Tibial nerve (tissue), 4 donors: Measurements from ENCODE around the gene MRAP. TPM values are rescaled to one million over a fixed set of nuclear protein-coding genes. Genes with fewer than 3 reads are reported as not detected.

Source experiments
- DNase-seq, 2 donors: peaks; one replicate each; pipeline ENCODE4 v3.0.0-alpha.2; 2019; ENCODE audit warnings: low spot score in 2 of 2
- H3K27ac ChIP-seq, 4 donors: fragments of 200-600 bp; sonication (generic) in 3 of 4; one replicate each; pipeline ENCODE4 v1.5.1; 2017 to 2019; ENCODE audit warnings: mild to moderate bottlenecking in 1 of 4
- H3K27me3 ChIP-seq, 2 donors: fragments of 200-600 bp; sonication (generic) in 1 of 2; one replicate each; pipeline versions ENCODE4 v1.5.1 to v1.6.0; 2017 to 2019
- H3K36me3 ChIP-seq, 3 donors: fragments of 200-600 bp; sonication (generic); one replicate each; pipeline ENCODE4 v1.5.1; 2018 to 2019
- H3K4me1 ChIP-seq, 4 donors: fragments of 200-600 bp; sonication (generic) in 3 of 4; one replicate each; pipeline ENCODE4 v1.5.1; 2017 to 2019
- H3K4me3 ChIP-seq, 4 donors: fragments of 200-600 bp; sonication (generic) in 3 of 4; one replicate each; pipeline ENCODE4 v1.5.1; 2017 to 2019; ENCODE audit warnings: mild to moderate bottlenecking in 1 of 4, moderate library complexity in 1 of 4
- H3K9me3 ChIP-seq, 4 donors: fragments of 200-600 bp; sonication (generic) in 3 of 4; one replicate each; pipeline ENCODE4 v1.5.1; 2017 to 2019
- CTCF ChIP-seq, 5 experiments: fragments of 200-600 bp in 3 of 5; fragments of 450-650 bp in 2 of 5; sonication (generic) in 3 of 5; IDR thresholded peaks; one replicate each; pipeline ENCODE4 v1.5.1; 2016 to 2019; ENCODE audit warnings: antibody characterized with exemption in 5 of 5, mild to moderate bottlenecking in 3 of 5, moderate library complexity in 2 of 5
- EP300 ChIP-seq, 2 donors: sonication (generic); formaldehyde crosslinking; IDR thresholded peaks; one replicate each; pipeline ENCODE4 v1.6.1; 2017; ENCODE audit warnings: antibody characterized with exemption in 2 of 2, mild to moderate bottlenecking in 1 of 2
- POLR2A ChIP-seq, 2 donors: fragments of 450-650 bp; IDR thresholded peaks; one replicate each; pipeline ENCODE4 v1.6.1; 2017; ENCODE audit warnings: antibody characterized with exemption in 2 of 2, mild to moderate bottlenecking in 2 of 2, moderate library complexity in 2 of 2
- WGBS, 2 donors: methylation state at CpG; one replicate each; pipeline ENCODE4 v1.1.5; 2018; 5-methylcytosine and 5-hydroxymethylcytosine counted together
- total RNA-seq, 4 donors: library from RNA; depleted of rRNA; stranded (reverse); fragments of >200 nt; gene quantifications; one replicate each; pipeline ENCODE4 v1.1.0, GENCODE V29; 2016

Gene MRAP
- 10 to 100 TPM in 1 of 4 donors, 1 to 10 TPM in 3; 1.6 to 14.4 (median 4.8) TPM for total RNA-seq

GRCh38 chr21:32298658-32299081 is at the start of gene MRAP:
TSS of gene MRAP (plus strand) at chr21:32298855. CDS start at chr21:32298972, 117 bp downstream.
- Histone ChIP-seq H3K36me3 (peaks cover 0 to 2% (median 0%) of the 10 kb centered on the region in 3 donors), H3K27ac (peak within 1 kb of the TSS in 1 of 4 donors; percentile 55), H3K4me3 (no peak within 1 kb of the TSS), H3K9me3 (no peaks in the 10 kb centered on the region), H3K27me3 (no peaks in the 10 kb centered on the region), H3K4me1 (no peaks in the 10 kb centered on the region)
- no peak for DNase-seq
- no peak for TF ChIP-seq POLR2A (IDR thresholded peaks at IDR 0.05)
- no peak for TF ChIP-seq EP300 (IDR thresholded peaks at IDR 0.05)
- no peak for TF ChIP-seq CTCF (IDR thresholded peaks at IDR 0.05)
- WGBS, 2 donors, result 78 to 80% methylated on average over 14 of the region's 14 CpGs

- no peak overlapping the region for H3K4me3 ChIP-seq
- no peak overlapping the region for H3K27ac ChIP-seq
- no peaks in the 10 kb centered on the region for H3K27me3 ChIP-seq
- TF ChIP-seq EP300 (IDR thresholded peaks at IDR 0.05) (no peak), POLR2A (IDR thresholded peaks at IDR 0.05) (no peak), CTCF (IDR thresholded peaks at IDR 0.05) (no peak)
- H3K4me1 ChIP-seq, result peaks cover 0 to 16% (median 4%) of the 10 kb centered on the region in 4 donors
- H3K36me3 ChIP-seq, result no peaks in the 10 kb centered on the region
- DNase-seq, result no peak
- H3K9me3 ChIP-seq, result no peaks in the 10 kb centered on the region
- WGBS, 2 donors, result 61 to 76% methylated on average over 15 of the region's 15 CpGs
Observed at GRCh38 chr21:32249511-32250280, 49.0 kb upstream of the MRAP start.

DNA sequence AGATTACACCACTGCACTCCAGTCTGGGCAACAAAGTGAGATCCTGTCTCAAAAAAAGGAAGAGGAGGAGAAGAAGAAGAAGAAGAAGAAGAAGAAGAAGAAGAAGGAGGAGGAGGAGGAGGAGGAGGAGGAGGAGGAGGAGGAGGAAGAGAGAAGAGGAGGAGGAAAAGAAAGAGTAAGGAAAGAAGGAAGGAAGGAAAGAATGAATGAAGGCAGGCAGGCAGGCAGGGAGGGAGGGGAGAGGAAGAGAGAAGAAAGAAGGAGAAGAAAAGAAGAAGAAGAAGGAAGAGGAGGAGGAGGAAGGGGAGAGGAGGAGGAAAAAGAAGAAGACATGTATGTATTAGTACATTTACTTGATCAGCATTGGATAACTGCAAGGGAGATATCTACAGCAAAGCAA is 46.5 kb upstream of the MRAP start:
- DNase-seq, result no peak
- Histone ChIP-seq H3K9me3 (no peaks in the 10 kb centered on the region), H3K4me1 (peaks cover 0 to 27% (median 8%) of the 10 kb centered on the region in 4 donors), H3K27ac (no peak overlapping the region), H3K36me3 (no peaks in the 10 kb centered on the region), H3K4me3 (no peak overlapping the region), H3K27me3 (no peaks in the 10 kb centered on the region)
- TF ChIP-seq POLR2A (IDR thresholded peaks at IDR 0.05) (no peak), EP300 (IDR thresholded peaks at IDR 0.05) (no peak), CTCF (IDR thresholded peaks at IDR 0.05) (no peak)

DNA sequence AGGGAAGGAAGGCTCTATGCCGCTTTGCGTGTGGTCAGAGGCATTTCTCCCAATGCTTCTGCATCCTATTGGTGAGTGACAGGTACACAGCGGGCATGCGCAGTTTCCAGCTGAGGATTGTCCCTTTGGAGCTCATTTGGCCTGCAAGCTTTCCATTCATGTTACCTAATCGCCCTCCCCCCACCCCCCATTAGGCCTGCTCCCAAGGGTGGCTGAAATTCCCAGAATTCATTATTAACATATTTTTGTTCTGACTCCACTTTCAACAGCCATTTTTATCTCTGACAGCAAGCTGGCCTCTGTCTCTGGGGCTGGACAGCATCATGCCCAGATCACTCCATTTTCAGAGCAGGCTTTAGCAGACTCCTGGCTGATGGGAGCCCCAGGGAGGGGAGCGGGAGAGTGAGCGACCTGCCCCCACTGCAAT is 45.4 kb upstream of the MRAP start:
- Histone ChIP-seq H3K9me3 (no peaks in the 10 kb centered on the region), H3K4me1 (peaks cover 0 to 38% (median 8%) of the 10 kb centered on the region in 4 donors), H3K36me3 (no peaks in the 10 kb centered on the region), H3K27me3 (no peaks in the 10 kb centered on the region), H3K27ac (no peak overlapping the region), H3K4me3 (no peak overlapping the region)
- 80 to 84% methylated on average over 7 of the region's 7 CpGs for WGBS, 2 donors
- no peak for DNase-seq
- TF ChIP-seq POLR2A (IDR thresholded peaks at IDR 0.05), result no peak
- no peak for TF ChIP-seq EP300 (IDR thresholded peaks at IDR 0.05)
- TF ChIP-seq CTCF (IDR thresholded peaks at IDR 0.05), result no peak

- WGBS, 2 donors, result 40 to 46% methylated on average over 12 of the region's 12 CpGs
- no peak for DNase-seq
- peak overlapping the region in 2 of 4 donors; percentile 51 to 64 for H3K27ac ChIP-seq
- no peaks in the 10 kb centered on the region for H3K27me3 ChIP-seq
- no peak for TF ChIP-seq EP300 (IDR thresholded peaks at IDR 0.05)
- no peak for TF ChIP-seq POLR2A (IDR thresholded peaks at IDR 0.05)
- TF ChIP-seq CTCF (IDR thresholded peaks at IDR 0.05), result no peak
- H3K4me1 ChIP-seq, result peaks cover 0 to 25% (median 4%) of the 10 kb centered on the region in 4 donors
- no peaks in the 10 kb centered on the region for H3K9me3 ChIP-seq
- no peaks in the 10 kb centered on the region for H3K36me3 ChIP-seq
- peak overlapping the region in 1 of 4 donors; percentile 4 for H3K4me3 ChIP-seq
Observed at GRCh38 chr21:32256251-32256650, 42.4 kb upstream of the MRAP start.
